ENCODE results near the gene GABRB3.

- no peak for TF ChIP-seq CTCF (IDR thresholded peaks at IDR 0.05)
- no peak for TF ChIP-seq USF2 (IDR thresholded peaks at IDR 0.05)
Observed at GRCh38 chr15:26674467-26674866, 98.4 kb downstream of the GABRB3 start.
